CD14-positive monocyte (primary cell): ENCODE measurements around the gene WNT6. TPM values are rescaled to one million over a fixed set of nuclear protein-coding genes. Genes with fewer than 3 reads are reported as not detected.

Experiments
- DNase-seq, 3 donors: peaks; one replicate each; pipeline ENCODE4 v3.0.0-alpha.2; 2011 to 2022
- H2AFZ ChIP-seq: 2 replicates; pipeline ENCODE4 v1.6.0; 2012; ENCODE audit warnings: mild to moderate bottlenecking, low read depth, low read length, inconsistent platforms; ENCODE audit not compliant: insufficient read depth, poor library complexity, severe bottlenecking
- H3K27ac ChIP-seq, 2 donors: 1 replicate in 1 of 2; 2 replicates in 1 of 2; pipeline ENCODE4 v1.5.1; 2012 to 2013; ENCODE audit warnings: low read length in 2 of 2, control low read depth in 1 of 2, inconsistent platforms in 1 of 2, low read depth in 1 of 2, mild to moderate bottlenecking in 1 of 2
- H3K27me3 ChIP-seq, 2 donors: one replicate each; pipeline versions ENCODE4 v1.6.0 to v1.6.1; 2011 to 2013; ENCODE audit warnings: low read length in 2 of 2; ENCODE audit not compliant: control insufficient read depth in 2 of 2, insufficient read depth in 2 of 2
- H3K36me3 ChIP-seq, 2 donors: replicated peaks in 1 of 2; 1 replicate in 1 of 2; 2 replicates in 1 of 2; pipeline versions ENCODE4 v1.5.1 to v1.6.1; 2012 to 2013; ENCODE audit warnings: low read length in 2 of 2, control low read depth in 1 of 2, inconsistent platforms in 1 of 2, mild to moderate bottlenecking in 1 of 2; ENCODE audit not compliant: insufficient read depth in 2 of 2, control insufficient read depth in 1 of 2
- H3K4me1 ChIP-seq, 2 donors: 1 replicate in 1 of 2; 2 replicates in 1 of 2; pipeline versions ENCODE4 v1.5.1 to v1.6.1; 2012 to 2013; ENCODE audit warnings: low read length in 2 of 2, control low read depth in 1 of 2, inconsistent platforms in 1 of 2, mild to moderate bottlenecking in 1 of 2, moderate library complexity in 1 of 2; ENCODE audit not compliant: insufficient read depth in 2 of 2, control insufficient read depth in 1 of 2
- H3K4me2 ChIP-seq: replicated peaks from 2 replicates; pipeline ENCODE3; 2012; ENCODE audit warnings: low read length, moderate library complexity, mild to moderate bottlenecking; ENCODE audit not compliant: poor library complexity, severe bottlenecking; ENCODE audit errors: extremely low read depth
- H3K4me3 ChIP-seq, 3 experiments: fragments of 200-600 bp in 1 of 3; sonication (generic) in 1 of 3; replicated peaks in 1 of 3; 1 replicate in 2 of 3; 2 replicates in 1 of 3; pipeline ENCODE4 v1.5.1; 2011 to 2013; ENCODE audit warnings: low read length in 3 of 3, mild to moderate bottlenecking in 3 of 3, control low read depth in 2 of 3, low read depth in 2 of 3, inconsistent platforms in 1 of 3, moderate library complexity in 1 of 3
- H3K79me2 ChIP-seq: 2 replicates; pipeline ENCODE4 v1.6.0; 2012; ENCODE audit warnings: mild to moderate bottlenecking, control low read depth, inconsistent platforms, low read length, moderate library complexity; ENCODE audit not compliant: insufficient read depth
- H3K9ac ChIP-seq: 2 replicates; pipeline ENCODE4 v1.6.0; 2017; ENCODE audit warnings: low read length, mild to moderate bottlenecking; ENCODE audit not compliant: insufficient read depth, poor library complexity, severe bottlenecking
- H3K9me3 ChIP-seq, 2 donors: replicated peaks in 1 of 2; 1 replicate in 1 of 2; 2 replicates in 1 of 2; pipeline versions ENCODE4 v1.5.1 to v1.6.1; 2012 to 2013; ENCODE audit warnings: low read length in 2 of 2, control low read depth in 1 of 2; ENCODE audit not compliant: control insufficient read depth in 1 of 2, insufficient read depth in 1 of 2
- H4K20me1 ChIP-seq: 2 replicates; pipeline ENCODE4 v1.6.0; 2012; ENCODE audit warnings: mild to moderate bottlenecking, low read length, control low read depth, moderate library complexity; ENCODE audit not compliant: insufficient read depth
- H3K27ac Mint-ChIP-seq, 7 donors: one replicate each; pipeline ENCODE4 v1.8.0; 2020; ENCODE audit warnings: mild to moderate bottlenecking in 7 of 7, mixed read lengths in 7 of 7, moderate library complexity in 6 of 7, inconsistent platforms in 2 of 7
- H3K27me3 Mint-ChIP-seq, 3 donors: one replicate each; pipeline ENCODE4 v1.8.0; 2021 to 2022; ENCODE audit warnings: low read depth in 3 of 3, mild to moderate bottlenecking in 3 of 3, mixed read lengths in 3 of 3, moderate library complexity in 3 of 3, inconsistent platforms in 1 of 3
- H3K36me3 Mint-ChIP-seq, 2 donors: one replicate each; pipeline ENCODE4 v1.8.0; 2020; ENCODE audit warnings: mixed read lengths in 2 of 2, inconsistent platforms in 1 of 2, mild to moderate bottlenecking in 1 of 2
- H3K4me1 Mint-ChIP-seq: one replicate; pipeline ENCODE4 v1.8.0; 2020; ENCODE audit warnings: mild to moderate bottlenecking, mixed read lengths
- H3K4me3 Mint-ChIP-seq, 2 donors: one replicate each; pipeline ENCODE4 v1.8.0; 2020; ENCODE audit warnings: mild to moderate bottlenecking in 2 of 2, mixed read lengths in 2 of 2, moderate library complexity in 1 of 2
- H3K9me3 Mint-ChIP-seq, 7 donors: one replicate each; pipeline ENCODE4 v1.8.0; 2020 to 2022; ENCODE audit warnings: mixed read lengths in 7 of 7, mild to moderate bottlenecking in 6 of 7, moderate library complexity in 6 of 7, inconsistent platforms in 2 of 7
- WGBS: methylation state at CpG from one replicate; pipeline ENCODE4 v1.1.5; 2013; ENCODE audit warnings: missing lambda C conversion rate; ENCODE audit not compliant: insufficient coverage; 5-methylcytosine and 5-hydroxymethylcytosine counted together
- intact Hi-C, 2 donors: fragments of 100-400 bp; cut with micrococcal nuclease; formaldehyde crosslinking; loops; one replicate each; pipeline versions ENCODE4 v1.15.0 to v1.15.1; 2023
- polyA plus RNA-seq, 3 donors: library from polyadenylated mRNA; depleted of rRNA in 1 of 3; unstranded in 2 of 3; stranded (reverse) in 1 of 3; fragments of 300-500 nt in 2 of 3; fragments of >200 nt in 1 of 3; fragmentation: Illumina TruSeq in 2 of 3; gene quantifications; 1 replicate in 2 of 3; 2 replicates in 1 of 3; pipeline ENCODE4 v1.2.3, GENCODE V29; 2012 to 2021
- TF ChIP-seq, protein P1 (sequence below): fragments of 200-600 bp; IDR thresholded peaks from one replicate; pipeline ENCODE4 v1.8.0; 2022; ENCODE audit warnings: antibody characterized with exemption, mild to moderate bottlenecking

The WNT6 gene
- polyA plus RNA-seq, 3 donors: 0.27 to 0.65 (median 0.37) TPM

- H4K20me1 ChIP-seq: no peaks in the 10 kb centered on the region
- H3K9ac ChIP-seq: no peak overlapping the region
- no peak for DNase-seq
- H3K4me3 ChIP-seq: no peak overlapping the region
- peaks cover 26% of the 10 kb centered on the region for H3K4me1 Mint-ChIP-seq
- H2AFZ ChIP-seq: no peak overlapping the region
- peaks cover 0 to 44% of the 10 kb centered on the region in 2 donors for H3K9me3 ChIP-seq
- H3K9me3 Mint-ChIP-seq: peaks cover 0 to 13% (median 2%) of the 10 kb centered on the region in 7 donors
- peaks cover 9 to 34% of the 10 kb centered on the region in 2 donors for H3K4me1 ChIP-seq
- peaks cover 87 to 94% (median 87%) of the 10 kb centered on the region in 3 donors for H3K27me3 Mint-ChIP-seq
- no peaks in the 10 kb centered on the region for H3K79me2 ChIP-seq
- H3K27me3 ChIP-seq: peaks cover 64 to 87% of the 10 kb centered on the region in 2 donors
- TF ChIP-seq, protein P1, sequence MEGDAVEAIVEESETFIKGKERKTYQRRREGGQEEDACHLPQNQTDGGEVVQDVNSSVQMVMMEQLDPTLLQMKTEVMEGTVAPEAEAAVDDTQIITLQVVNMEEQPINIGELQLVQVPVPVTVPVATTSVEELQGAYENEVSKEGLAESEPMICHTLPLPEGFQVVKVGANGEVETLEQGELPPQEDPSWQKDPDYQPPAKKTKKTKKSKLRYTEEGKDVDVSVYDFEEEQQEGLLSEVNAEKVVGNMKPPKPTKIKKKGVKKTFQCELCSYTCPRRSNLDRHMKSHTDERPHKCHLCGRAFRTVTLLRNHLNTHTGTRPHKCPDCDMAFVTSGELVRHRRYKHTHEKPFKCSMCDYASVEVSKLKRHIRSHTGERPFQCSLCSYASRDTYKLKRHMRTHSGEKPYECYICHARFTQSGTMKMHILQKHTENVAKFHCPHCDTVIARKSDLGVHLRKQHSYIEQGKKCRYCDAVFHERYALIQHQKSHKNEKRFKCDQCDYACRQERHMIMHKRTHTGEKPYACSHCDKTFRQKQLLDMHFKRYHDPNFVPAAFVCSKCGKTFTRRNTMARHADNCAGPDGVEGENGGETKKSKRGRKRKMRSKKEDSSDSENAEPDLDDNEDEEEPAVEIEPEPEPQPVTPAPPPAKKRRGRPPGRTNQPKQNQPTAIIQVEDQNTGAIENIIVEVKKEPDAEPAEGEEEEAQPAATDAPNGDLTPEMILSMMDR: no peak
- H3K36me3 ChIP-seq: no peaks in the 10 kb centered on the region
- no peak overlapping the region for H3K27ac ChIP-seq
- intact Hi-C loops: no loop called here
- peaks cover 4 to 9% of the 10 kb centered on the region in 2 donors for H3K36me3 Mint-ChIP-seq
- peak overlapping the region in 1 of 2 donors; percentile 70 for H3K4me3 Mint-ChIP-seq
- no CpG with 5 or more reads among the region's 4 CpGs for WGBS
- H3K4me2 ChIP-seq: no peak overlapping the region
- H3K27ac Mint-ChIP-seq: no peak overlapping the region
Observed at GRCh38 chr2:218894880-218895157, 35.2 kb downstream of the WNT6 start.

DNA sequence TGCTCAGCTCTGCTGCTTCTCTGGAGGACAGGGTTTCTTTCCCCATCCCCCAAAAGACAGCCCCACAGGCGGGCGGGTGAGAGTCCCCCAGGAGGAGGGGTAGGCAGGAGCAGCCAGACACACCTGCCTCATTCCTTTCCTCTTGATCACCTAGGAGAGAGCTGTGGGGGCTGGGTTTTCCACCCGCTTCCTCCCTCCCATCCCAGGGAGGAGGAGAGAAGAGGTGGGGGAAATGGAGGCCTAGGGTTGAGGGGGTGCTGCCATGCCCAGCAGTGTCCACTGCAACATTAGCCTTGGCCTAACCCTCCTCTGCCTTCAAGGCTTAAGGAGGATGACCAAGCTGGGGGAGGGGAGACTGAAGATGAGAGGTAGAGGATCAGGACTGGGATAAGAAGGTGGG lies 35.7 kb downstream of the WNT6 start:
- H3K4me1 ChIP-seq: peaks cover 9 to 34% of the 10 kb centered on the region in 2 donors
- H3K27me3 Mint-ChIP-seq: peaks cover 88 to 94% (median 90%) of the 10 kb centered on the region in 3 donors
- H4K20me1 ChIP-seq: no peaks in the 10 kb centered on the region
- intact Hi-C loops: no loop called here
- H3K4me1 Mint-ChIP-seq: peaks cover 26% of the 10 kb centered on the region
- WGBS: no CpG with 5 or more reads among the region's 3 CpGs
- H3K9ac ChIP-seq: no peak overlapping the region
- H3K27ac Mint-ChIP-seq: no peak overlapping the region
- H3K4me3 Mint-ChIP-seq: peak overlapping the region in 1 of 2 donors; percentile 70
- no peak overlapping the region for H3K4me3 ChIP-seq
- no peak overlapping the region for H3K27ac ChIP-seq
- H3K36me3 ChIP-seq: no peaks in the 10 kb centered on the region
- H3K9me3 ChIP-seq: peaks cover 0 to 44% of the 10 kb centered on the region in 2 donors
- no peaks in the 10 kb centered on the region for H3K79me2 ChIP-seq
- H2AFZ ChIP-seq: no peak overlapping the region
- no peak overlapping the region for H3K4me2 ChIP-seq
- peaks cover 0 to 13% (median 2%) of the 10 kb centered on the region in 7 donors for H3K9me3 Mint-ChIP-seq
- TF ChIP-seq, protein P1: no peak
- H3K27me3 ChIP-seq: peaks cover 66 to 90% of the 10 kb centered on the region in 2 donors
- DNase-seq: no peak
- H3K36me3 Mint-ChIP-seq: peaks cover 4 to 9% of the 10 kb centered on the region in 2 donors
